Adrenal gland (tissue), 5 donors: ENCODE results near the gene NCKIPSD.
"Not testable (repeated sequence)": the region's sequence is repeated elsewhere in the genome, so short reads cannot be mapped to it uniquely, and the experiment has no call there.

Experiments
- POLR2A ChIP-seq, 2 donors: fragments of 450-650 bp; IDR thresholded peaks; one replicate each; pipeline ENCODE4 v1.6.1; 2017; ENCODE audit warnings: antibody characterized with exemption in 2 of 2, mild to moderate bottlenecking in 2 of 2, moderate library complexity in 1 of 2
- TF ChIP-seq, protein P1 (sequence below), 6 experiments: fragments of 450-650 bp in 4 of 6; fragments of 200-600 bp in 2 of 6; sonication (generic) in 1 of 6; IDR thresholded peaks; 1 replicate in 5 of 6; 2 replicates in 1 of 6; pipeline versions ENCODE4 v1.5.1 to v1.8.0; 2016 to 2021; ENCODE audit warnings: antibody characterized with exemption in 6 of 6, mild to moderate bottlenecking in 2 of 6, moderate library complexity in 1 of 6
- donor health status: DM: no; HTN: no; CAD: no.

DNA sequence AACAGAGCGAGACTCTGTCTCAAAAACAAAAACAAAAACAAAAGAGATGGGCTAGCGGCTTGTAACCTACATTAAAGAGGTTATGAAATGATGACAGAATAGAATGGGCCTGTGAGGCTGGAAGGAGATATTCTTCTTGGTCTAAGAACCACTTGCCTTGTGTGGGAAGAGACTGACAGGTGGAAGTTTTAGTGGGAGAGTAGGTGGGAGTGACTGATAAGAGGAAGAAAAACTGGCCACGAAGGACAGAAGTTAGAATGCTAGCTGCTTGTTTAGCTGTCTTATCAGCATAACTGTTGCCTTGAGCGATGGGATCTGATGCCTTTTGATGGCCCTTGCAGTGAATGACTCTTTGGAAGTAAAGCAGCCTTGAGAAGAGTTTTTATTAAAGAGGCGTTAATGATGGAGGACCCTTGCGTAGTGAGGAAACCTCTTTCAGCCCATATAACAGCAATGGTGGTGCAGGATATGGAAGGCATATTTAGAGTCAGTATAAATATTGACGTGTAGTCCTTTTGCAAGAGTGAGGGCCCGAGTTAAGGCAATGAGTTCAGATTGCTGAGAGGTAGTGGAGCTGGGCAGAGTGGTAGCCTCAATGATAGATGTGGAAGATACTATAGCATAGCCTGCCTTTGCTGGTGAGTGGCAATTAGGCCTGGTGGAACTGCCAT, 39.6 kb upstream of the NCKIPSD start:
- TF ChIP-seq POLR2A (IDR thresholded peaks at IDR 0.05) = not testable (repeated sequence)
- TF ChIP-seq, protein P1, sequence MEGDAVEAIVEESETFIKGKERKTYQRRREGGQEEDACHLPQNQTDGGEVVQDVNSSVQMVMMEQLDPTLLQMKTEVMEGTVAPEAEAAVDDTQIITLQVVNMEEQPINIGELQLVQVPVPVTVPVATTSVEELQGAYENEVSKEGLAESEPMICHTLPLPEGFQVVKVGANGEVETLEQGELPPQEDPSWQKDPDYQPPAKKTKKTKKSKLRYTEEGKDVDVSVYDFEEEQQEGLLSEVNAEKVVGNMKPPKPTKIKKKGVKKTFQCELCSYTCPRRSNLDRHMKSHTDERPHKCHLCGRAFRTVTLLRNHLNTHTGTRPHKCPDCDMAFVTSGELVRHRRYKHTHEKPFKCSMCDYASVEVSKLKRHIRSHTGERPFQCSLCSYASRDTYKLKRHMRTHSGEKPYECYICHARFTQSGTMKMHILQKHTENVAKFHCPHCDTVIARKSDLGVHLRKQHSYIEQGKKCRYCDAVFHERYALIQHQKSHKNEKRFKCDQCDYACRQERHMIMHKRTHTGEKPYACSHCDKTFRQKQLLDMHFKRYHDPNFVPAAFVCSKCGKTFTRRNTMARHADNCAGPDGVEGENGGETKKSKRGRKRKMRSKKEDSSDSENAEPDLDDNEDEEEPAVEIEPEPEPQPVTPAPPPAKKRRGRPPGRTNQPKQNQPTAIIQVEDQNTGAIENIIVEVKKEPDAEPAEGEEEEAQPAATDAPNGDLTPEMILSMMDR (IDR thresholded peaks at IDR 0.05) = not testable (repeated sequence)
